ENCODE measurements around the gene AKAP13.

DNA sequence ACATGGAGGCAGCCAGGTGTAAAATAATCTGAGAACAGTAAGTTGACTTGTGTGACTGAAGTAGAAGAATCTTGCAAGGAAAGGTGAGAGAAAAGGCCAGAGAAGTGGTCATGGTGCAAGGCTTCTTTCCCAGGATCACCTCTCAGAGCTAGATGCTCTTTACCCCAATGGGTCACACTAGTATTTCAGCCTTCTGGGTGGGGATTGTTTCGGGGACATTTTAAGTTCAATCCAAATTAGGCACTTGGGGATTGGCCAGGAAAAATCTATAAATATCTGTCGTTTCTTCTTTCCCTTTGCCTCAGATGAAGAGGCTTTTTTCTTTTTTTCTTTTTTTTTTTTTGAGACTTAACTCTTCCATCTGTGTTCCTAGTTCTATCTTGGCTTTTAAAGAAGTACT is 226.3 kb downstream of the AKAP13 start:
- no peak for TF ChIP-seq EP300 (IDR thresholded peaks at IDR 0.05)
- no peak for TF ChIP-seq POLR2A (IDR thresholded peaks at IDR 0.05)

Data from ovary (tissue), 1 donor.